NOMO-1 (cell line): ENCODE measurements around the gene GNPDA1.
"Not testable (repeated sequence)": the region's sequence is repeated elsewhere in the genome, so short reads cannot be mapped to it uniquely, and the experiment has no call there.

ENCODE experiments used
- DNase-seq, 2 experiments: peaks; one replicate each; lab custom pipeline; 2025; ENCODE audit not compliant: unreplicated experiment in 2 of 2; lab: John Stamatoyannopoulos, UW

The GNPDA1 gene

GRCh38 chr5:142012792-142013388 lies at the start of gene GNPDA1:
TSS of gene GNPDA1 (minus strand) at chr5:142013027. CDS start at chr5:142012035, 992 bp downstream.
- DNase-seq = peak; percentile 60 to 82

- DNase-seq = no peak
Measured at GRCh38 chr5:142059304-142059940, 46.6 kb upstream of the GNPDA1 start.

GRCh38 chr5:142057697-142058056 lies 44.9 kb upstream of the GNPDA1 start:
- no peak for DNase-seq

- DNase-seq = no peak
Measured at GRCh38 chr5:142056816-142057696, 44.2 kb upstream of the GNPDA1 start.

- no peak for DNase-seq
Measured at GRCh38 chr5:142055301-142055700, 42.5 kb upstream of the GNPDA1 start.

- DNase-seq = peak; percentile 72 to 96
Measured at GRCh38 chr5:142053426-142054151, 40.8 kb upstream of the GNPDA1 start.

- peak in 1 of 2 experiments; percentile 11 for DNase-seq
Measured at GRCh38 chr5:142052026-142052425, 39.2 kb upstream of the GNPDA1 start.

GRCh38 chr5:142048272-142048671 lies 35.4 kb upstream of the GNPDA1 start:
- DNase-seq = no peak

GRCh38 chr5:142046191-142046590 lies 33.4 kb upstream of the GNPDA1 start:
- DNase-seq = peak; percentile 52 to 72

- not testable (repeated sequence) for DNase-seq
Measured at GRCh38 chr5:142040881-142041280, 28.1 kb upstream of the GNPDA1 start.

- no peak for DNase-seq
Measured at GRCh38 chr5:142040285-142040684, 27.5 kb upstream of the GNPDA1 start.

GRCh38 chr5:142038735-142039134 lies 25.9 kb upstream of the GNPDA1 start:
- no peak for DNase-seq

GRCh38 chr5:142037599-142037998 lies 24.8 kb upstream of the GNPDA1 start:
- not testable (repeated sequence) for DNase-seq

- no peak for DNase-seq
Measured at GRCh38 chr5:142036918-142037317, 24.1 kb upstream of the GNPDA1 start.

GRCh38 chr5:142034994-142035393 lies 22.2 kb upstream of the GNPDA1 start:
- DNase-seq = no peak

GRCh38 chr5:142033632-142034567 lies 21.1 kb upstream of the GNPDA1 start:
- not testable (repeated sequence) for DNase-seq

- no peak for DNase-seq
Measured at GRCh38 chr5:142032747-142033631, 20.2 kb upstream of the GNPDA1 start.

- no peak for DNase-seq
Measured at GRCh38 chr5:142032150-142032549, 19.3 kb upstream of the GNPDA1 start.

GRCh38 chr5:142025637-142026036 lies 12.8 kb upstream of the GNPDA1 start:
- no peak for DNase-seq
